HG02973 (cell line): ENCODE data around the gene PET117.
A peak's percentile ranks its signal among the peaks of the same experiment; 100 is the strongest.
"Not testable (repeated sequence)": the region's sequence is repeated elsewhere in the genome, so short reads cannot be mapped to it uniquely, and the experiment has no call there.

ENCODE experiments used
- ATAC-seq: cut with Tn5 transposase; IDR thresholded peaks from one replicate; pipeline ENCODE4 v1.9.1; 2021; ENCODE audit warnings: moderate library complexity; ENCODE audit not compliant: unreplicated experiment

The PET117 gene

DNA sequence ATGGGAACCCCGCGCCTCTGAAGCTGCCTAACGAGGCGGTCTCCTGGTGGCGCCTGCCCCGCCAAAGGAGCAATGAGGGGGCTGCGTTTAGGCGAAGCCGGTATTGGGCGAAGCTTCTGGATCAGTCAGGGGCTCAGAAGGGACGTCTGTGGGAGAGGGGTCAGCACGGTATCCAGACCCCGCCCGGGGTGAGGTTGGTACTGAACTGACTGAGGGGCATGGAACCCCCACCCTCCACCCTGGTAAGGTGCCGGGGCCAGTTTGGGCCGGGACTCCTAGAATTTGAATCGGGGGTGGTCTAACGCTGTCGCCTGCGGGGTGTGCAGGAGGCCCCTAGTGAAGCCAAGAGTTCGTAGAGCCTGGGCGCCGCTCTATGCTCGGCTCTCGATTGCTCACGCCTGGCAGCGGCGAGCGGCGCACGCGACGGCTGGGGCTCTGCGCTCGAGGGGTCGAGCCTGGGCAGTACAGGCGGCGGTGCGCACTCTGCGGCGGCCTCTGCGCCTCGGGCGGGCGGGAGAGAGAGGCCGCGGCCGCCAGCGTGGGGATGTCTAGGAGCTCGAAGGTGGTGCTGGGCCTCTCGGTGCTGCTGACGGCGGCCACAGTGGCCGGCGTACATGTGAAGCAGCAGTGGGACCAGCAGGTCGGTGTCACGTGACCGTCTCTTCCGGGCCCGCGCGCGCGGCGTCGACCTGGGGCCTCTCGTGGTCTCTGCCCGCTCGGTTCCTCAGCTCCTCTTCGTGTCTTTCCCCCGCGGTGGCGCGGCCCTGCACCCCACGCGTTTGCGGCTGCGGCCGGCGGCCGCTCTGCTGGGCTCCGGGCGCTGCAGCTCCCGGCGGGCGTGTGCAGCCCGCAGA, at the start of gene PET117, which contains the start of gene KAT14:
Gene PET117, plus strand, starts transcription at position 452 of the 854 bp plus-strand sequence. Its CDS starts 93 bp downstream, at position 545.
Gene KAT14, plus strand, starts transcription at position 452 of the 854 bp plus-strand sequence. CDS start 4,798 bp downstream, outside the sequence.
- peak; percentile 78 for ATAC-seq

DNA sequence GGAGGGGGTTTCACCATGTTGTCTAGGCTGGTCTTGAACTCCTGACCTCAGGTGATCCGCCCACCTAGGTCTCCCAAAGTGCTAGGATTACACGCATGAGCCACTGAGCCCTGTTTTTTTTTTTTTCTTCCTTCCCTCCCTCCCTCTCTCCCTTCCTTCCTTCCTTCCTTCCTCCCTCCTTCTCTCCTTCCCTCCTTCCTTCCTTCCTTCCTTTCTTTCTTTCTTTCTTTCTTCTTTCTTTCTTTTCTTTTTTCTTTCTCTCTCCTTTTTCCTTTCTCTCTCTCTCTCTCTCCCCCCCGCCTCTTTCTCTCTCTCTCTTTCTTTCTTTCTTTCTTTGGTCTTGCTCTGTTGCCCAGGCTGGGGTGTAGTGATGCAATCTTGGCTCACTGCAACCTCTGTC, 49.4 kb upstream of the PET117 start:
- not testable (repeated sequence) for ATAC-seq

DNA sequence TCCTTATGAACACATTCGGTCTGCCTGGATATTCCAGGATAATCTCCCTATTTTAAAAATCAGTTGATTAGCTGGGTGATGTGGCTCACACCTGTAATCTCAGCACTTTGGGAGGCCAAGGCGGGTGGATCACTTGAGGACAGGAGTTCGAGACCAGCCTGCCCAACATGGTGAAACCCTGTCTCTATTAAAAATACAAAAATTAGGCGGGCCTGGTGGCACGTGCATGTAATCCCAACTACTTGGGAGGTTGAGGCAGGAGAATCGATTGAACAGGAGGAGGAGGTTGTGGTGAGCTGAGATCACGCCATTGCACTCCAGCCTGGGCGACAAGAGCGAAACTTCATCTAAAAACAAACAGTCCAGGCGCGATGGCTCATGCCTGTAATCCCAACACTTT, 48.8 kb upstream of the PET117 start:
- ATAC-seq = not testable (repeated sequence)

DNA sequence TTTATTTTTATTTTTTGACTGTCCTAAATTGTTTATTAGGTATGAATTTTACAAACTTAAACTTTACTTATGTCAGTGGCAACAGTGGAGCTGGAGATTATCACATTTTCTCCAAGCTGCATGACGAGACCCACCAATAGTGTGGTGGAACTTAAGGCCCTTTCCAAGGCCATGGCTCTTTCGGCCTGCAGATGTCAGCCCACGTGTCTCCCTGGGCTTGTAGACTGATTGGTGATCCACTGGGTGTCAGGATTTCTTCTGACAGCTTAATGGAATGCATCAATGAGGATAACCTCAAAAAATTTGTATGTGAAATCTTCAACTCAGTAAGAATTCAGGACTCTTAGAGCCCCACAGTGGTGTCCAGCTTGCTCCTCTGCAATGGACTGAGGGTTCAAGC, 47.6 kb upstream of the PET117 start:
- no peak for ATAC-seq

DNA sequence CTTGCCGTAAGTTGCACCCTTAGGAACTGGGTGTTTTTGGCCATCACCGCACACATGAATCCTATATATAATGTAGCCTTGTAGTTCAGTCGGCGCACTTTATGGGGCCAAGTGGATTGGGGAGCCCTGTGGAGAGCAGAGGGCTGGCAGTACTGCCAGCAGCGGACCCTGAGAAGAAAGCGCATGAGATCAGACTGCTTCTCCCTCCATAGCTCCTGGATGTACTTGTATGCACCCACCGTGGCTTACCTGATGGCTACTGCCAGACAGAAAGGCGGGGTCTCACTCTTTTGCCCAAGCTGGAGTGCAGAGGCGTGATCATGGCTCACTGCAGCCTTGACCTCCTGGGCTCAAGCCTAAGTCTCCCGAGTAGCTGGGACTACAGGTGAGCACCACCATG, 47.2 kb upstream of the PET117 start:
- no peak for ATAC-seq

GRCh38 chr20:18091623-18092022, 46.0 kb upstream of the PET117 start:
- ATAC-seq = no peak

DNA sequence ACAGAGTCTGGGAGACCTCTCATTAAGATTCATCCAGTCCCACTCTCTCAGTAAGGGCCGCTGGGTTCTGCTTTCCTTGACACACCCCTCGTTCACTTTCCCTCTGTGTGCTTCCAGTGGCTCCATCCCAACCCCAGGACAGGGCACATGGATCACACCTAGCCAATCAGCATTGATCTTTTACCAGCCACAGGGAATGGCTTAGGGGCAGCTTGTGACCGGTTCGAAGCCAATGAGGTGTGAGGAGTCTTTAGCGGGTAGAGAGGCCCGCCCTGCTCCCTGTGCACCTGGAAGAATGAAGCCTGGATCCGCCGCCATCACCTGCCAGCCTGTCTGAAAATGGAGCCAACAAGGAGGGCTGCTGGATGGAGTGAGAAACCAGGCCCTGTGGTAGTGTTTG, 44.8 kb upstream of the PET117 start:
- ATAC-seq = no peak

- ATAC-seq = no peak
Measured at GRCh38 chr20:18093388-18093787, 44.3 kb upstream of the PET117 start.

DNA sequence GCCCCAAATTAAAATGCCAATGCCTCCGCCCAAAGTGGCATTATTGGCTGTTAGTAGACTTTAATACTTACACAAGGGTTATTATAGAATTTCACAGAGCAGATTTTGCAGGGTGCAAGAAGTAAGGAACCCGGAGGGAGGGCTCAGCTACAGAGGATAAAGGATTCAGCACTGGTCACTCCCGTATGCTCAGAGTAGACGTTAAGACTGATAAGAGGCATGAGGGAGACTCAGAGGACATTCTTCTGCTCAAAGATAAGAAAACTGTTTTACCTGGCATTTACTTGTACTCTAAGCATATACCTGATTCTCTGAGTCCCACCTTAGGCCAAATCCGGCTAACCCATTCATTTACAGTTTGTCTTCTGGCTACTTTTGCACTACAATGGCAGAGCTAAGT, 43.5 kb upstream of the PET117 start:
- no peak for ATAC-seq

DNA sequence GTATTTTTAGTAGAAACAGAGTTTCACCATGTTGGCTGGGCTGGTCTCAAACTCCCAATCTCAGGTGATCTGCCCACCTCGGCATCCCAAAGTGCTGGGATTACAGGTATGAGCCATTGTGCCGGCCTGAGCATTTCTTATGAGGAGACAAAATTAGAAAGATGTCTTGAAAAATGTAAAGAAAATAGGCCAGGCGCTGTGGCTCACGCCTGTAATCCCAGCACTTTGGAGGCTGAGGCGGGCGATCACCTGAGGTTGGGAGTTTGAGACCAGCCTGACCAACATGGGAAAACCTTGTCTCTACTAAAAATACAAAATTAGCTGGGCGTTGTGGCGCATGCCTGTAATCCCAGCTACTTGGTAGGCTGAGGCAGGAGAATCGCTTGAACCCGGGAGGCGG, 37.1 kb upstream of the PET117 start:
- not testable (repeated sequence) for ATAC-seq

GRCh38 chr20:18101125-18101810, 36.4 kb upstream of the PET117 start:
- no peak for ATAC-seq

- ATAC-seq = no peak
Measured at GRCh38 chr20:18103497-18103896, 34.2 kb upstream of the PET117 start.

DNA sequence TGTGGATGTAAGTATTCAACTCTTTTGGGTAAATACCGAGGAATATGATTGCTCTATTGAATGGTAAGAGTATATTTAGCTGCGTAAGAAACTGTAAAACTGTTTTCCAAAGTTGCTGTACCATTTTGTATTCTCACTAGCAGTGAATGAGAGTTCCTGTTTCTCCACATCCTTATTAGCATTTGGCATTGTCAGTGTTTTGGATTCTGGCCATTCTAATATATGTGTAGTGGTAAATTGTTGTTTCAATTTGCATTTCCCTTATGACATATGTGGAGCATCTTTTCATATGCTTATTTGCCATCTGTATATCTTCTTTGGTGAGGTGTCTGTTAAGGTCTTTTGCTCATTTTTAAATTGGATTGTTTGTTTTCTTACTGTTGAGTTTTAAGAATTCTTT, 29.3 kb upstream of the PET117 start:
- ATAC-seq = no peak

GRCh38 chr20:18128574-18128973, 9.1 kb upstream of the PET117 start:
- not testable (repeated sequence) for ATAC-seq

- no peak for ATAC-seq
Measured at GRCh38 chr20:18132663-18133062, 5.0 kb upstream of the PET117 start.

DNA sequence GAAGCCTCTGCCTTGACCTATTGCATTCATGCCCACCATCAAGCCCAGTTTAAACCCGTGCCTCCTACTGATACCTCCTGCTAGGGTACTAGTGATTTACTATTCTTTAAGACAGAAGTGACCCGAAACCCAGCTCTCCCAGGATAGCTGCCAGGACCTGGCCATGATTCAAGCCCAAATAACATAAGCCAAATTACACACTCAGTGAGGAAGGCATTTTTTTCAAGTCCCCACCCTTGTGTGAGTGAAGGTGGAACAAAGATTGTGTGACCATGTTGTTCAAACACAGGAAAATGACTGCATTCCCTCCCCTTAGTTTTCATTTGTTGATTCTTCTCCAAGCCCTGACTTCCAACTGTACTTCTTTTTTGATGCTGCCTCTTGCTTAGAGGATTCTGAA, 3.7 kb upstream of the PET117 start:
- ATAC-seq = no peak

GRCh38 chr20:18138266-18138582, 561 bp downstream of the PET117 start:
- ATAC-seq = peak; percentile 6

DNA sequence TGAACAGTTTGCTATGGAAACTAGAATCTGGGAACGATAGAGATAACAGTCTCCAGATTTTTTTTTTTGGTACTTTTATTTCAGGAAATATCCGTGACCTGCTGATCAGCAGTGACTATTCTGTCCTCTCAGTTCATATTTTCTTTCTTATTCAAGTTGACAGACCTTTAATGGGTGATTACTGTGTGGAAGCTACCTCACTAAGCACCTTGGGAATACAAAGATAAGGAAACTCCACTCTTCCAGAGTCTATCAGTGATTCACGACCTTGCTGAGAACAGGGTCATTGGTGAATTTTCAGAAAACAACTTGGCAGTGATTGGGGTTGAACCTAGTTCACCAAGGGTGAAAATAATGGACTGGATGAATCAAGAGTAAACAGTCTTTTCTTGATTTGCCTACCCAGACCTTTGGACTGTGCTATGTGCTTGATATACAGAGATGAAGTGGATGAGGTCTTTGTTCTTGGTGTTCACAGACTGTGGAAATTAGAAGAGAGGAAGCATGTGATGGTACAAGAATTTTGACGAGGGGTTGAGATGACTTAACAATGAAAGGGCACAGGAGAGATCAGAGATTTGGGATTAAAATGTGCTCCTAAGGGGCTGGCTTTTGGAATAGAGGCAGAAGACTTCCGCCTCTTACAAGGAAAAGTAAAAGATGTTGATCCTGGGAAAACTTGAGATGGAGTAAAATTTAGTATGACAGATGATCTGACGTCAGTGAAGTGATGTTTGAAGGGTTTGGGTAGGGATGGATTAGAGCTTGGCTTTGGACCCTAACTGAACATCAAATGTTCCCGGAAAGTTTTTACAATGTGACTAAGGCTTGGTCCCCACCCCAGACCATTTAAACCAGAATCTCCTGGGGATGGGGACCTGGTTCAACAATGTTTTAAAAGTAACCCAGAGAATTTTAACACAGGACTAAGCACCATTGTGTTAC, 1.2 kb downstream of the PET117 start:
- ATAC-seq = no peak

GRCh38 chr20:18139832-18140231, 2.2 kb downstream of the PET117 start:
- no peak for ATAC-seq

GRCh38 chr20:18144541-18145099, 7.0 kb downstream of the PET117 start:
- ATAC-seq = no peak

DNA sequence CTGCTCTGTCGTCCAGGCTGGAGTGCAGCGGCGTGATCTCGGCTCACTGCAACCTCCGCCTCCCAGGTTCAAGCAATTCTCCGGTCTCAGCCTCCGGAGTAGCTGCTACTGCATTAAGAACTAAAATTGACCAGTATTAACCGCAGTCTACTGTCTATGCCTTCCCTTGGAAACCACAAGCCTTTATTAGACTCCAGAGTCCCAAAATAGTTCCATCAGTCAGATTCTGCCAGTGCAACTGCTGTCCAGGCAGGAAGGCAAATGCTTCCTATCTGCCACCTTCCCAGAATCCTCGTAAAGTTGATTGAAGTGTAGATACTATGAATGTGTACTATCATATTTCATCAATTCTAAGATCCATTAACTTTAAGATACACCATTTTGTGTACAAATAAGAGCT, 16.7 kb downstream of the PET117 start:
- no peak for ATAC-seq
